Activated naive CD8-positive, alpha-beta T cell treated with anti-CD3 and anti-CD28 coated beads, Interleukin-2, amount 50 U/mL, for 16 hours (primary cell): ENCODE measurements around the gene TBRG1.
"Not testable (repeated sequence)": the region's sequence is repeated elsewhere in the genome, so short reads cannot be mapped to it uniquely, and the experiment has no call there.

Experiments
- DNase-seq: peaks from one replicate; pipeline ENCODE4 v3.0.0-alpha.2; 2020; ENCODE audit warnings: low read depth, low spot score

TBRG1 gene

DNA sequence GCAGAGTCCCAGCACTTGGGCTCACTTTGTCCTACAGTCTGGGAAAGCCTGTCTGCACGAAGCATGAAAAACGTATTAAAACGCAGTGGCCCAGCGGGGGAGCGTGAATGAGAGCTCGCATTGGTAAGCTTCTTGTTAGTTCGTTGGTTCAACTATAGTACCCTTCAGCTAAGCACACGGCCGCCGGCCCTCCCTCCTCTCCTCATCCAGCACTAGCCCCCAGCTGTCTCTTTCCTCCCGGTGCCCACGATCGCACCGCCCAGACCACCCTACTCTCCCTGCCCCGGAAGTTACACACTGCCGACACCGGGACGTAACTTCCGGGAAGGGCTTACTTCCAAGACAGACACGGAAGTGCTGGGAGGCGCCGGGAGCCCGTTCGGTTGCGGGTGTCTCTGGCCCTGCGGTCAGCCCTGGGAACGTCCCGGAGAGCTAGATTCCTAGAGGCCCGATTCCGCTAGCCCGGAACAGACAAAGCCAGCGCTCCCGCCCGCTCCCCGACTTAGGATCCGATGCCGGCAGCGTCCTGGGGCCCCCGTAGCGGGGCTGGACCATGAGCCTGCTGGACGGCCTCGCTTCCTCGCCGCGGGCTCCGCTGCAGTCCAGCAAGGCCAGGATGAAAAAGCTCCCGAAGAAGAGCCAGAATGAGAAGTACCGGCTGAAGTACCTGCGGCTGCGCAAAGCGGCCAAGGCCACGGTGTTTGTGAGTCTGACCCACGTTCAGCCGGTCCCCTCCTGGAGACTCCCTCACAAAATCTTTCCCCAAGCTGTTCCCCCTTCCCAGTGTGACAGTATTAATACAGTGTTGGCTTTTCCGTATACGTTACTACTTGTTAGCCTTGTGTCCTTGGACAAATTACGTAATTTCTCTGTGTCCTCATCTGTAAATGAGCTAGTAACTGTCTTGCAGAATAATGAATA, at the start of gene TBRG1:
TBRG1 (plus strand) TSS at position 334 of the 921 bp plus-strand sequence; CDS start at position 554, 220 bp downstream.
- peak; percentile 58 for DNase-seq

DNA sequence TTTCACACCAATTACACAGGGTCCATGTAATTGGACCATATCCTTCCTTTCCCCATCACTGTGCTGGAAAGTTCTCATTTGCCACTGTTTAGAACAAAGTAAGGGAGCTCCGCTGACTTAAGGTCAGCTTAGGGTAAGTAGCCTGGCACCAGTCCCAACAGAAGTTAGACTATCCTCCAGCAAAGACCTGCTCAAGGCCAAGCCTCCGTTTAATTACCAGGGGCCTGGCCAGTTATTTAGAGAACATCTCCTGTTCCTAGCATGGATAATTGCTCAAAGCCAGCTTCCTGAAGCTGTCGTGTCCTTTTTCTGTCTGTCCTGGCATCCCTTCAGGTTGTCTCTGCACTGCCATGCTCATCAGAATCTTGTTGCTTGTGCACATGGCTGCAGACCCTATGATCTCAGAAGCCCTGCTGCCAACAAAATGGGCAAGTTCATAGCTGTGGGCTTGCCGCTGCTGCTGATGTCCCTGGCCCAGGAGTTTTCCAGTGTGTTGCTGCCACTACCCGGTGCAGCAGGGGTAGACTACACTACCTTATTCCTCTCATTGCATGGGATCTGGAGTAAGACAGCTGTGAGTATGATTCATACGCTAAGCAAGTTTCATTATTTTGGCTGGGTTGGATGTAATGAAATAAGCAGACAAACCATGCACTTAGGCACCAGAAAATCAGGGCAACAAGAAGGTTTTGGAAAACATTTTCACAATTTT, 44.8 kb upstream of the TBRG1 start:
- no peak for DNase-seq

GRCh38 chr11:124578761-124579160, 43.9 kb upstream of the TBRG1 start:
- DNase-seq: no peak

GRCh38 chr11:124581817-124582216, 40.8 kb upstream of the TBRG1 start:
- no peak for DNase-seq

GRCh38 chr11:124582565-124582964, 40.1 kb upstream of the TBRG1 start:
- no peak for DNase-seq

DNA sequence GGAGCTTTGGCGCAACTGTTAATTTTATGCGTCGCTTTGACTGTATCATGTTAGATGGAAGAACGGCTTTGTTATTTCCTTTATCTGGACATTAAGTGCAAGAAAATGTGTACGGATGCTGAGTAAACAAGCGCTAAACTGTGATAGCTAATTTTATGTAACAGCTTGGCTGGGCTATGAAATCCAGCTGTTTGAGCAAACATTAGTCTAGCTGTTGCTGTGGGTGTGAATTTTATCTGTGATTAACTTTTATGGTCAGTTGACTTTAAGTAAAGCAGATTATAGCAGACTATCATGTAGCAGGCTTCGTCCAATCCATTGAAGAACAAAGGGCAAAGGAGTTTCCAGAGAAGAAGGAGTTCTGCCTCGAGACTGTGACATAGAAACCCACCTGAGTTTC, 38.9 kb upstream of the TBRG1 start:
- DNase-seq: no peak

DNA sequence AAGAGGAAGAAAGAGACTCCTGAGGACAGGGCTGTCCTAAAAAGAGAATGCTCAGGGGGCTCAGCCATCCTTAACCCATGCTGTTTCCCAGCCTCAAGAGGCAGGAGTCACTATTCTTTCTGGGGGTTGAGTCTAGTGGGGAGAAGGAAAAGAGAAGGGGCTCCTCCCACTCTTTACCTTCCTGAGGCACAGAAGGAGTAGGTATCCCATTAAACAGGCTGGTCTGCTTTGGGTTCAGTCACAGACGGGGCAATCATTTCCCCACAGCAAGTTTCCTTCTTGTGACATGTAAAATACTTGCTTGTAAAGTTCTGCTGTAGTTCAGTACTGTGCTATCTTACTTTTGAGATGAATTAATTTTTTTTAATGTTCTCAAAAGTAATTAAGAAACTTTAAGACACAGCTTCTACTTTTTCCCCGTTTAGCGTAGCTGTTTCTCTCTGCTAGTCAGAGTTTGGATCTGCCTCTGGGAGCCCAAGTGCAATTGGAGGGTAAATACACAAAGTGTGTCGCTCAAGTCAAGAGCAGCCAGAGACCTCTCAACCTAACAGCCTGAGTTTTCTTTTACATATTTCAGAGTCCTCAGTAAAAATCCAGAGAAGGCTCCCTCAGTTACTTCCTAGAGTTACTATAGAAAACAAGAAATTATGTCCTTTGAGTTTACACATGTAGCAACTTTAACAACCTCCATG, 37.8 kb upstream of the TBRG1 start:
- no peak for DNase-seq

DNA sequence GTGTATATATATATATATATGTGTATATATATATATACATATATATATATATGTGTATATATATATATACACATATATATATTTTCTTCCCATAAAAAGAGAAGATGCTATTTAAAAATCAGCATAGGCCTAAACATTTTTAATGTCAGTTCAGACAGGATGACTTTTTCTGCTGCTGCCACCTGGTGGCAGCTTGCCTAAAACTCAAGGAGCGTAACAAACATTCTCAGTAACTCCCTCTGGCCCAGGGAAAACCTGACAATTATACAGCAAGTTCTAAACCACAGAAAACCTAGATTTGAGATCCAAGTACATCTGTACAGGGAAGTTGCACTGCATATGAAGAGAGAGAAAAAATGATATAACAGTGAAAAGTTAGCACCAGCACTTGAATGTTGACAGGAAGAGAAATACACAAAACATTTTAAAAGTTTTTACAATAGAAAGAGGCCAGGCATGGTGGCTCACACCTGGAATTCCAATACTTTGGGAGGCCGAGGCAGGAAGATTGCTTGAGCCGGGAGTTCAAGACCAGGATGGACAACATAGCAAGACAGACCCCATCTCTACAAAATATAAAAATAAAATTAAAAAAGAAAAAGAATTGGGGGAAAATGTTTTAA, 36.3 kb upstream of the TBRG1 start:
- no peak for DNase-seq

- no peak for DNase-seq
Observed at GRCh38 chr11:124591430-124591829, 31.2 kb upstream of the TBRG1 start.

- no peak for DNase-seq
Observed at GRCh38 chr11:124592627-124593026, 30.0 kb upstream of the TBRG1 start.

- DNase-seq: no peak
Observed at GRCh38 chr11:124595302-124595701, 27.4 kb upstream of the TBRG1 start.

DNA sequence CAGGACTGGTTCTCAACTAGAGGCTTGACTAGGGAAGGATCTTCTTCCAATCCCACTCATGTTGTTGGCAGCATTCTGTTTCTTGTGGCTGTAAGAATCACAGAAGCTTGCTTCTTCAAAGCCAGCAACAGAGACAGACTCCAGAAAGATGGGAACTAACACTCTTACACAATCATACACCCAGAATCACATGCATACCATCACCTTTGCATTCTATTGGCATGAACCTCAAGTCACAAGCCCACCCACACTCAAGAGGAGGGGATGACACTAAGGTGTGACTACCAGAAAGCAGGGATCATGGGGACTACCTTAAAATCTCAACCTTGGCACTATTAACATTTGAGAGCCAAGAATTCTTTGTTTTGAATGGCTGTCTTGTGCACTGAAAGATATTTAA, 25.0 kb upstream of the TBRG1 start:
- DNase-seq: no peak

DNA sequence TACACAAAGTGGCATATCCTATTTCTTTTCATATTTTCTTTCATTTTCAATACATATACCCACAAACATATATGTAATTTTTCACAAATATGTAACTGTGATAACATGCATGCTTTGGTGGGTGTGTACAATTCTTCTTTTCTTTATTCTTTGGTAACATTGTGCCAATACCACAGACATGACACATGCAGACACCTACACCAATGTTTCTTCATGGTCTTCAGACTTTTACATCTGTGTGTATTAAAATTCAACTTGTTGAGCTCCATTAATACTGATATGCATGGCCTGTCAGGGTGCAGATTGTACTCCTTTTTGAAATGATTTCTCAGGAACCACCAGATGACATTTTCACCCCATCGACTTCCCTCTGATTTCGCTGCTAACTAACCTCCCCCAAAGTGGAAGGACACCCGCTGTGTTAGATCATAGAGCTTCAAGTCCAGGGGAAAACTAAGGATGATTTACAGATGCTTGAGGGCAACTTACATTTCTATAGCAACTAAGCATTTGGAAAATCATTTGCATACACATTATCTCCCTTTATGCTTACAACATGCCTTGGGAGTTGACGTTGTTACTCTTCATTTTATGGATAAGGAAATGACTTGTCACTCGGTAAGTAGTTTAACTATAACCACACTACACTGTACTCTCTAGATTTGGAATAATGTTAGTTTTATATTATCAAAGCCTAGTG, 21.9 kb upstream of the TBRG1 start:
- DNase-seq: no peak

GRCh38 chr11:124602193-124602592, 20.5 kb upstream of the TBRG1 start:
- no peak for DNase-seq

DNA sequence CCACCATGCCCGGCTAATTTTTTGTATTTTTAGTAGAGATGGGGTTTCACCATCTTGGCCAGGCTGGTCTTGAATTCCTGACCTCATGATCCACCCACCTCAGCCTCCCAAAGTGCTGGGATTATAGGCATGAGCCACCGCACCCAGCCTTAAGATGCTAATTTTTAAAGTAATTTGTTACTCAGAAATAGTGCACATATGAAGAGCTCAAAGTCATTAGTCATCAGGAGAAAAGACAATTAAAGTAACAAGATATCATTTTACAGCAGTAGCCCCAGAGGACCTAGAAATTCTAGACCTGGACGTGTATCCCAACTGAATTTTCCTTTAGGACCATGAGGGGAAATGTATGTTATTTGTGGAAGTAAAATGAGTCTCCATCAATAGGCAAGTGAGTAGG, 19.9 kb upstream of the TBRG1 start:
- not testable (repeated sequence) for DNase-seq

GRCh38 chr11:124605719-124606118, 16.9 kb upstream of the TBRG1 start:
- no peak for DNase-seq

DNA sequence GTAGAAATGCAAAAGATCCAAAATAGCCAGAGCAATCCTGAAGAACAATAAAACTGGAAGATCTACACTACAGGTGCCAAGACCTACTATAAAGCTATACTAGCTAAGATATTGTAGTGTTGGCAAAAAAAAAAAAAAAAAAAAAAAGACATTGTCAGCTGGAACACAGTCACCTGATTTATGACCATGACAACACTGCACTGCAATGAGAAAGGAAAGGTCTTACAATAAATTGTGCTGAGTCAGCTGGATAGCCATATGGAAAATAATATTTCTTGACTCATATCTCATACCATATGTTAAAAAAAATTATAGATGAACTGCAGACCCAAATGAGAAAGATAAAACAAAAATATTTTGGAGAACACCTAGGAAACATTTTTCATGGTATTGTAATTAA, 14.5 kb upstream of the TBRG1 start:
- no peak for DNase-seq

GRCh38 chr11:124610295-124610694, 12.4 kb upstream of the TBRG1 start:
- DNase-seq: no peak

- DNase-seq: no peak
Observed at GRCh38 chr11:124611064-124611463, 11.6 kb upstream of the TBRG1 start, which contains the start of gene PANX3. TSS of gene PANX3 (plus strand) at chr11:124611428. CDS start at chr11:124611557, 129 bp downstream.

DNA sequence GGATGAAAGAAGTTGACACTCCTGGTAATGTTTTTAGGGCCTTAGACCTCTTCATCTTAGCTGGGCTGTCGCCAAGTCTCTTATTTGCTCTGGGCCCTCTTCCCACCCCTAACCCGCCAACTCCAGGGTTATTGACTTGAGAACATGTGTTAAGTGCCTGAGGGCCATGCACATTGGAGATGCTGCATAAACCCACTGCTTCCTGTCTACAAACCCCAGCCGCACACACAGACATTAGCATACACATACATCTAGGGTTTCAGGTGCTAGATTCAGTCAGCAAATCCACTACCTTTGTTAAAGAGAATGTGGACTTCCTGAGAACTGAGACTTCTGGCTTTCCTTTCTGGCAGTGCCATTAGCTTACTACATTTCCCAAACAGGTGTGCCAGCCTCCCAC, 10.6 kb upstream of the TBRG1 start:
- no peak for DNase-seq
